Measurements from ENCODE around the gene SLC22A6.

The SLC22A6 gene

GRCh38 chr11:62965574-62965973 lies 19.2 kb downstream of the SLC22A6 start:
- Histone ChIP-seq H3K4me3 (replicated peaks; ENCODE audit: low read depth, low read length) (no peak overlapping the region), H3K36me3 (ENCODE audit: control insufficient read depth, insufficient read depth, low read length) (no peaks in the 10 kb centered on the region), H3K27me3 (replicated peaks; ENCODE audit: control insufficient read depth, insufficient read depth, low read length) (no peaks in the 10 kb centered on the region; the same call in 1 of the 2 replicates)
- no peak for TF ChIP-seq CTCF (IDR thresholded peaks at IDR 0.05; ENCODE audit: insufficient read depth, low read length, poor library complexity, severe bottlenecking)
- no peak for DNase-seq (ENCODE audit: extremely low read depth, insufficient read length)

GRCh38 chr11:62962391-62962790 lies 22.4 kb downstream of the SLC22A6 start:
- no peak for TF ChIP-seq CTCF (IDR thresholded peaks at IDR 0.05; ENCODE audit: insufficient read depth, low read length, poor library complexity, severe bottlenecking)
- DNase-seq (ENCODE audit: extremely low read depth, insufficient read length) = no peak
- H3K4me3 ChIP-seq (replicated peaks; ENCODE audit: low read depth, low read length) = no peak overlapping the region
- no peaks in the 10 kb centered on the region; the same call in 1 of the 2 replicates for H3K27me3 ChIP-seq (replicated peaks; ENCODE audit: control insufficient read depth, insufficient read depth, low read length)
- no peaks in the 10 kb centered on the region for H3K36me3 ChIP-seq (ENCODE audit: control insufficient read depth, insufficient read depth, low read length)

GRCh38 chr11:62961017-62961570 lies 23.7 kb downstream of the SLC22A6 start:
- no peak overlapping the region for H3K4me3 ChIP-seq (replicated peaks; ENCODE audit: low read depth, low read length)
- DNase-seq (ENCODE audit: extremely low read depth, insufficient read length) = no peak
- TF ChIP-seq CTCF (IDR thresholded peaks at IDR 0.05; ENCODE audit: insufficient read depth, low read length, poor library complexity, severe bottlenecking) = no peak
- no peaks in the 10 kb centered on the region for H3K36me3 ChIP-seq (ENCODE audit: control insufficient read depth, insufficient read depth, low read length)
- no peaks in the 10 kb centered on the region; the same call in 1 of the 2 replicates for H3K27me3 ChIP-seq (replicated peaks; ENCODE audit: control insufficient read depth, insufficient read depth, low read length)

GRCh38 chr11:62959422-62959980 lies 25.3 kb downstream of the SLC22A6 start:
- Histone ChIP-seq H3K36me3 (ENCODE audit: control insufficient read depth, insufficient read depth, low read length) (no peaks in the 10 kb centered on the region), H3K4me3 (replicated peaks; ENCODE audit: low read depth, low read length) (no peak overlapping the region), H3K27me3 (replicated peaks; ENCODE audit: control insufficient read depth, insufficient read depth, low read length) (no peaks in the 10 kb centered on the region; the same call in 1 of the 2 replicates)
- no peak for TF ChIP-seq CTCF (IDR thresholded peaks at IDR 0.05; ENCODE audit: insufficient read depth, low read length, poor library complexity, severe bottlenecking)
- no peak for DNase-seq (ENCODE audit: extremely low read depth, insufficient read length)

GRCh38 chr11:62958547-62959421 lies 26.0 kb downstream of the SLC22A6 start:
- H3K4me3 ChIP-seq (replicated peaks; ENCODE audit: low read depth, low read length) = no peak overlapping the region
- TF ChIP-seq CTCF (IDR thresholded peaks at IDR 0.05; ENCODE audit: insufficient read depth, low read length, poor library complexity, severe bottlenecking) = no peak

More at GRCh38 chr11:62958547-62959421, 26.0 kb downstream of the SLC22A6 start:
- no peak for DNase-seq (ENCODE audit: extremely low read depth, insufficient read length)
- no peaks in the 10 kb centered on the region; the same call in 1 of the 2 replicates for H3K27me3 ChIP-seq (replicated peaks; ENCODE audit: control insufficient read depth, insufficient read depth, low read length)
- H3K36me3 ChIP-seq (ENCODE audit: control insufficient read depth, insufficient read depth, low read length) = no peaks in the 10 kb centered on the region
